BE2C (cell line): ENCODE results near the gene KRTAP7-1.

Experiments used
- DNase-seq: peaks from one replicate; pipeline ENCODE4 v3.0.0-alpha.2; 2020
- H3K27me3 ChIP-seq: fragments of 250-450 bp; sonication (Bioruptor Pico); 2 replicates; pipeline ENCODE4 v1.5.1; 2020; ENCODE audit warnings: mild to moderate bottlenecking
- H3K36me3 ChIP-seq: fragments of 250-450 bp; sonication (Bioruptor Pico); 2 replicates; pipeline ENCODE4 v1.5.1; 2020; ENCODE audit warnings: mild to moderate bottlenecking
- H3K4me1 ChIP-seq: fragments of 250-450 bp; sonication (Bioruptor Pico); 2 replicates; pipeline ENCODE4 v1.5.1; 2020
- H3K4me3 ChIP-seq: 2 replicates; pipeline ENCODE4 v1.5.1; 2011; ENCODE audit warnings: low read depth, low read length
- H3K9me3 ChIP-seq: fragments of 250-450 bp; sonication (Bioruptor Pico); 2 replicates; pipeline ENCODE4 v1.5.1; 2020
- CTCF ChIP-seq: IDR thresholded peaks from 2 replicates; pipeline ENCODE4 v1.5.1; 2012; ENCODE audit warnings: mild to moderate bottlenecking, low read depth, low read length

KRTAP7-1 gene

GRCh38 chr21:30779249-30779648 lies 50.3 kb downstream of the KRTAP7-1 start:
- TF ChIP-seq CTCF, result no peak
- Histone ChIP-seq H3K9me3 (no peaks in the 10 kb centered on the region), H3K36me3 (no peaks in the 10 kb centered on the region), H3K4me1 (no peaks in the 10 kb centered on the region), H3K27me3 (no peaks in the 10 kb centered on the region), H3K4me3 (no peak overlapping the region)
- no peak for DNase-seq
